Smooth muscle cell (in vitro differentiated cells): ENCODE data around the gene LRBA. TPM values are rescaled to one million over a fixed set of nuclear protein-coding genes. Genes with fewer than 3 reads are reported as not detected.

ENCODE experiments used
- DNase-seq: peaks from one replicate; lab custom pipeline; 2025; ENCODE audit not compliant: unreplicated experiment; lab: John Stamatoyannopoulos, UW
- H2AFZ ChIP-seq: fragments of 200-600 bp; sonication (generic); 2 replicates; pipeline ENCODE4 v1.6.0; 2016; ENCODE audit warnings: antibody characterized with exemption, low read depth, mild to moderate bottlenecking
- H3F3A ChIP-seq: fragments of 200-600 bp; sonication (generic); 2 replicates; pipeline ENCODE4 v1.6.0; 2017; ENCODE audit warnings: antibody characterized with exemption, low read depth
- H3K27ac ChIP-seq: fragments of 200-600 bp; sonication (generic); 2 replicates; pipeline ENCODE4 v1.5.1; 2016; ENCODE audit warnings: low read depth, mild to moderate bottlenecking
- H3K27me3 ChIP-seq: fragments of 200-600 bp; sonication (generic); 2 replicates; pipeline ENCODE4 v1.6.1; 2016; ENCODE audit warnings: low read depth, mild to moderate bottlenecking
- H3K36me3 ChIP-seq: fragments of 200-600 bp; sonication (generic); 2 replicates; pipeline ENCODE4 v1.5.1; 2016; ENCODE audit warnings: low read depth
- H3K4me1 ChIP-seq: fragments of 200-600 bp; sonication (generic); 2 replicates; pipeline ENCODE4 v1.5.1; 2016; ENCODE audit warnings: low read depth
- H3K4me2 ChIP-seq: fragments of 200-600 bp; sonication (generic); 2 replicates; pipeline ENCODE4 v1.6.0; 2016; ENCODE audit warnings: mild to moderate bottlenecking
- H3K4me3 ChIP-seq: fragments of 200-600 bp; sonication (generic); 2 replicates; pipeline ENCODE4 v1.5.1; 2016; ENCODE audit warnings: mild to moderate bottlenecking
- H3K79me2 ChIP-seq: fragments of 200-600 bp; sonication (generic); 2 replicates; pipeline ENCODE4 v1.6.0; 2016; ENCODE audit warnings: low read depth, mild to moderate bottlenecking
- H3K9ac ChIP-seq: fragments of 200-600 bp; sonication (generic); 2 replicates; pipeline ENCODE4 v1.6.0; 2016; ENCODE audit warnings: low read depth
- H3K9me3 ChIP-seq: fragments of 200-600 bp; sonication (generic); replicated peaks from 2 replicates; pipeline ENCODE4 v1.5.1; 2016; ENCODE audit warnings: low read depth
- H4K20me1 ChIP-seq: fragments of 200-600 bp; sonication (generic); 2 replicates; pipeline ENCODE4 v1.6.0; 2016; ENCODE audit warnings: low read depth
- CTCF ChIP-seq: fragments of 200-600 bp; sonication (generic); IDR thresholded peaks from 2 replicates; pipeline ENCODE4 v1.5.1; 2017; ENCODE audit warnings: borderline replicate concordance, mild to moderate bottlenecking, antibody characterized with exemption; ENCODE audit not compliant: insufficient read depth, poor library complexity, severe bottlenecking
- WGBS: methylation state at CpG from one replicate; pipeline ENCODE4 v1.1.7; 2016; ENCODE audit warnings: low lambda C conversion rate; 5-methylcytosine and 5-hydroxymethylcytosine counted together
- polyA plus RNA-seq: library from polyadenylated mRNA; unstranded; fragments of >200 nt; fragmentation: Nextera tagmentation; extraction: Ambion mirVana; gene quantifications from 2 replicates; pipeline ENCODE4 v1.2.1, GENCODE V29; 2016
- total RNA-seq: library from RNA; depleted of rRNA; stranded (reverse); fragments of >200 nt; gene quantifications from 2 replicates; pipeline ENCODE4 v1.2.3, GENCODE V29; 2014

The LRBA gene
- total and polyA plus RNA-seq, 2 experiments from 2014 or later = 1.6 to 26.2 TPM

- peaks cover 8% of the 10 kb centered on the region for H3K79me2 ChIP-seq
- H3K9ac ChIP-seq = no peak overlapping the region
- TF ChIP-seq CTCF = no peak
- peaks cover 14% of the 10 kb centered on the region for H4K20me1 ChIP-seq
- DNase-seq = no peak
- H2AFZ ChIP-seq = no peak overlapping the region
- H3K4me1 ChIP-seq = no peaks in the 10 kb centered on the region
- no peak overlapping the region for H3K27ac ChIP-seq
- no peaks in the 10 kb centered on the region for H3K36me3 ChIP-seq
- no peaks in the 10 kb centered on the region for H3K27me3 ChIP-seq
- no peak overlapping the region for H3K4me2 ChIP-seq
- 100% methylated on average over 2 of the region's 2 CpGs for whole genome bisulfite sequencing
- no peak overlapping the region for H3K4me3 ChIP-seq
- H3K9me3 ChIP-seq = no peaks in the 10 kb centered on the region
- H3F3A ChIP-seq = no peaks in the 10 kb centered on the region
These were observed 66.4 kb downstream of the LRBA start for GRCh38 chr4:150948710-150949109.

GRCh38 chr4:150948074-150948473, 67.0 kb downstream of the LRBA start:
- no peak overlapping the region for H3K9ac ChIP-seq
- peaks cover 8% of the 10 kb centered on the region for H3K79me2 ChIP-seq
- H3K27me3 ChIP-seq = no peaks in the 10 kb centered on the region
- H3K4me2 ChIP-seq = no peak overlapping the region
- H3F3A ChIP-seq = no peaks in the 10 kb centered on the region
- no peak overlapping the region for H3K27ac ChIP-seq
- H2AFZ ChIP-seq = no peak overlapping the region
- no peaks in the 10 kb centered on the region for H3K9me3 ChIP-seq
- H3K4me1 ChIP-seq = no peaks in the 10 kb centered on the region
- H4K20me1 ChIP-seq = peaks cover 14% of the 10 kb centered on the region
- no peak overlapping the region for H3K4me3 ChIP-seq
- no peaks in the 10 kb centered on the region for H3K36me3 ChIP-seq
- TF ChIP-seq CTCF = no peak
- DNase-seq = no peak

- H3K27ac ChIP-seq = no peak overlapping the region
- TF ChIP-seq CTCF = no peak
- no peaks in the 10 kb centered on the region for H3K36me3 ChIP-seq
- DNase-seq = no peak
- 89% methylated on average over 6 of the region's 6 CpGs for WGBS
- no peak overlapping the region for H3K4me3 ChIP-seq
- H3K4me1 ChIP-seq = no peaks in the 10 kb centered on the region
- no peak overlapping the region for H2AFZ ChIP-seq
- H3K27me3 ChIP-seq = no peaks in the 10 kb centered on the region
- H3K4me2 ChIP-seq = no peak overlapping the region
- H3K9ac ChIP-seq = no peak overlapping the region
- H3K79me2 ChIP-seq = peaks cover 8% of the 10 kb centered on the region
- H3K9me3 ChIP-seq = no peaks in the 10 kb centered on the region
- H4K20me1 ChIP-seq = peaks cover 14% of the 10 kb centered on the region
- no peaks in the 10 kb centered on the region for H3F3A ChIP-seq
These were observed 70.4 kb downstream of the LRBA start for GRCh38 chr4:150944660-150945059.

- H3K9ac ChIP-seq = no peak overlapping the region
- DNase-seq = no peak
- H3K4me1 ChIP-seq = peaks cover 4% of the 10 kb centered on the region
- H4K20me1 ChIP-seq = peaks cover 14% of the 10 kb centered on the region
- no peak for TF ChIP-seq CTCF
- H3K4me2 ChIP-seq = no peak overlapping the region
- no peaks in the 10 kb centered on the region for H3F3A ChIP-seq
- no peak overlapping the region for H3K4me3 ChIP-seq
- H3K27me3 ChIP-seq = no peaks in the 10 kb centered on the region
- WGBS = 89% methylated on average over 2 of the region's 2 CpGs
- H3K9me3 ChIP-seq = no peaks in the 10 kb centered on the region
- H3K36me3 ChIP-seq = no peaks in the 10 kb centered on the region
- no peak overlapping the region for H3K27ac ChIP-seq
- no peak overlapping the region for H2AFZ ChIP-seq
- peaks cover 5% of the 10 kb centered on the region for H3K79me2 ChIP-seq
These were observed 71.3 kb downstream of the LRBA start for GRCh38 chr4:150943818-150944217.
